HG03342 (cell line): ENCODE measurements around the gene CPLX1.
"Not testable (repeated sequence)": the region's sequence is repeated elsewhere in the genome, so short reads cannot be mapped to it uniquely, and the experiment has no call there.

Experiments used
- ATAC-seq: cut with Tn5 transposase; IDR thresholded peaks from one replicate; pipeline ENCODE4 v1.9.1; 2021; ENCODE audit warnings: mild to moderate bottlenecking, moderate library complexity; ENCODE audit not compliant: unreplicated experiment

Gene CPLX1

DNA sequence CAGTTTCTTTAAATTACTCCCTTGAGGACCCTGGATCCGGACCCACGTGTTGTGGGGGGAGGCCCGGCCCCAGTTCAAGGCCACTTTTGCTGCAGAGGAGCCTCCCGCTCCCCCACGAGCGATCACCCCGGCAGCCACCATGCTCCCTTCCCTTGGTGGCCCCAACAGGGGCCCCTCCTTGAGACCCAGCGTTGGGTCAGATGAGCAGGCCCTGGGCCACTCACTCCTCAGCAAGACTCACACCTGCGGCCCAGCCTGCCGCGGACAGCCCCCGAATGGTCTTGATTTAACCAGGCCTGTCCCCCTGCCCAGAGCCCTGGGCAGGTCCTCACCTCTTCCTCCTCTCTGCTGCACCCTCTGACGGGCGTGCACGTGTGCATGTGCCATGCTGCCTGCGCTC lies 4.3 kb downstream of the CPLX1 start:
- ATAC-seq = no peak

DNA sequence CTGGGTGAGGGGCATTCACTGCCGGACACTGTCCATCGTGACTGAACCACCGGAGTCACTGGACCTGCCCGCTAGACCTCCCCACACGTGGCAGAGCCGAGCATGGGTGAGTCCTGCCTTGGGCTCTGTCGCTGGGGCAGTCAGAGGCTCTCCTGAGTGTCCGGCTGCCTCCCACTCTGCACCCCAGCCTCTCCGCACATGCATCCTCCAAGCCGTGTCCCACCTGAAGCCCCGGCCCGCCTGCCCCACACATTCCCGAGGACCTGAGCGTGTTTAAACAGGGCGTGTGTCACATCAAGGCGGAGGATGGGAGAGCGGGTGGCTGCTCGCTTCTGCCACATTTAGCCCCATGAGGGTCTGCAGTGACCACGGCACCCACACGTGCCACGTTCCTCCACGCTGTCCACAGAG lies 4.7 kb downstream of the CPLX1 start:
- no peak for ATAC-seq

DNA sequence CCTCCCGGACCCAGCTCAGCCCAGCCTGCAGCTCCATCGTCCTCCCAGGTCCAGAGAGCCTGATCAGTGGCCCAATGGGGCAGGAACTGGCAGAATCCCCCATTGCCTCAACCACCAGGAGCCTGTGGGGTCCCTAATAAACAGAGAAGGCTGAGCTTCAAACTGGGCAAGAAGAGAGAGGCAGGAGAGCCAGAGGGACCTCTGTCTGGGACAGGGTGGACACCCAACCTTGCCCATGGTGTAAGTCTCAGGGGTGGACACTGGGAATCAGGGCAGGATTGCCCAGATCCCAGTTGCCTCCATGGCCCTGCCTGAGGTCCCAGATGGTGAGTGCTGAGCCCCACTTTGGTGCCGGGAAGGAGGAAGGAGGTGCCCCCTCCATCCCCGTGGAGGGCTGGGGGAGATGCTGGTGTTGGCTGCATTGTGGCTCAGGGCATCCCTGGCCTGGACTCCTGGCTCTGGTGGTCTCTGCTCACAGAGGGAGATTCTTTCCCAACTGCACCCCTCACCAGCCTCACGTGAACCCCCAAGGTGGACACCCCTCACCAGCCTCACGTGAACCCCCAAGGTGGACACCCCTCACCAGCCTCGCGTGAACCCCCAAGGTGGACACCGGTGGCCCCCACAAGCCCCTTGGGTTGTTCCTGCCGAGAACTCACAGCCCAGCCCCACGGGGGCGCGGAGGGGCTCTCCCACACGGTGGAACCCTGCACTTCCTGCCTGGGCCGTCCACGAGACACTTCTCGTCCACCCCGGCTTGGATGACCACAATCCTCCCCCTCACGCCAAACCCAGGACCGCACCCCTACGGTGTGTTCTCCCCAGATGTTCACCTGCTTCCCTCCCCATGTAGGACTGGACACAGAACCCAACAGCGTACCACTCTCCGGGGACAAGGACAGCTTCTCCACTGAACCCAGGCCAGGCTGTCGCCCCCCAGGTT lies 5.4 kb downstream of the CPLX1 start:
- no peak for ATAC-seq

DNA sequence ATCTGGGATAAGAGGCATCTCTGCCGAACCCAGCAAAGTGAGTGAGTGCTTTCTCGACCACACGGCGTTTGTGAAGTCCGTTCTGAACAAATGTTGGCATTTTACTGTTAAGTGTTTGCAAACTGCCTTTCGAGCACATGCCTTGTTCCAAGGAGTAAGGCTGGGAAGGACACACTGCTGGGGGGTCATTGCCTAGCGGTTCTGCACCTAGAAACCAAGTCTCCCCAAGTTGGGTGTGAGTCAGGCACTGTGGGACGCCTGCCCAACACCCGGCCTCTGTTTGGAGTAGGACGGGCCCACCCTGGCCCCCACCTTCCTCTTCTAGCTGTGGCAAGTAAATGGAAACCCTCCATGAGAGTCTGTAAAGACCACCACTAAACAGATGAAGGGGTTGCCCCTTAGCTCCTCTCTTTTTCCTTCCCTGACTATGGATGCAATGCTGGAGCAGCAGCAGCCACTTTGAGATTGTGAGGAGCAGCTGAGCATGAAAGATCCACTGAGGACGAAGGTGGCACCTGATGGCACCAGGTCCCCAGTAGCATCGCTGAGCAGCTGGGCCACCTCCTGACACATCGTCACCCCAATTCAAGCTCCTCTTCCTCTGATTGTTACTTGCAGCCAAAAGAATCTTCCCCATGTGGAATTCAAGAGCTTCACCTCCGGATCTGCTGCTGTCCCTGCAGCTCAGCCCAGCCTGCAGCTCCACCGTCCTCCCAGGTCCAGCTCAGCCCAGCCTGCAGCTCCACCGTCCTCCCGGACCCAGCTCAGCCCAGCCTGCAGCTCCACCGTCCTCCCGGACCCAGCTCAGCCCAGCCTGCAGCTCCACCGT lies 6.3 kb downstream of the CPLX1 start:
- no peak for ATAC-seq

GRCh38 chr4:818106-818921 lies 7.6 kb downstream of the CPLX1 start:
- no peak for ATAC-seq

- ATAC-seq = no peak
Measured at GRCh38 chr4:815464-816146, 10.3 kb downstream of the CPLX1 start.

DNA sequence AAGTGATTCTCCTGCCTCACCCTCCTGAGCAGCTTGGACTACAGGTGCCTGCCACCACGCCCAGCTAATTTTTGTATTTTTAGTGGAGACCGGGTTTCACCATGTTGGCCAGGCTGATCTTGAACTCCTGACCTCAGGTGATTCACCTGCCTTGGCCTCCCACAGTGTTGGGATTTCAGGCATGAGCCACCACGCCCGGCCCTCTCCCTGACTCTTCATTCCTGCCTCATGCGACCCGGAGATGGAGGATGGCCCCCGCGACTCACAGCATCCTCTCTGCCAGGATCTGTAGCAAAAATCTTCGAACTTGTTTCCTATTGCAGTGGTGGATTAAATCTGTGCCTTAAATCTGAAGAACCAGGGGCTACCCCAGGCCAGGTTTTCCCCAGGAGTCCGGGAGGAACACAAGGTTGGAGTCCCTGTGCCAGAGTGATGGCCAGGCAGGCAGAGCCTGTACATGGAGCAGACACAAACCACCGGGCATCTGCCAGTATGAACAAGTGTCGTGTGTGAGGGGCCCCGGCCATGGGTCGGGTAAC lies 11.5 kb downstream of the CPLX1 start:
- ATAC-seq = no peak

GRCh38 chr4:813900-814299 lies 12.0 kb downstream of the CPLX1 start:
- no peak for ATAC-seq

GRCh38 chr4:808860-809570 lies 16.9 kb downstream of the CPLX1 start:
- no peak for ATAC-seq

- no peak for ATAC-seq
Measured at GRCh38 chr4:807792-808191, 18.1 kb downstream of the CPLX1 start.

GRCh38 chr4:806979-807378 lies 18.9 kb downstream of the CPLX1 start:
- not testable (repeated sequence) for ATAC-seq

- ATAC-seq = no peak
Measured at GRCh38 chr4:804804-805203, 21.1 kb downstream of the CPLX1 start.

DNA sequence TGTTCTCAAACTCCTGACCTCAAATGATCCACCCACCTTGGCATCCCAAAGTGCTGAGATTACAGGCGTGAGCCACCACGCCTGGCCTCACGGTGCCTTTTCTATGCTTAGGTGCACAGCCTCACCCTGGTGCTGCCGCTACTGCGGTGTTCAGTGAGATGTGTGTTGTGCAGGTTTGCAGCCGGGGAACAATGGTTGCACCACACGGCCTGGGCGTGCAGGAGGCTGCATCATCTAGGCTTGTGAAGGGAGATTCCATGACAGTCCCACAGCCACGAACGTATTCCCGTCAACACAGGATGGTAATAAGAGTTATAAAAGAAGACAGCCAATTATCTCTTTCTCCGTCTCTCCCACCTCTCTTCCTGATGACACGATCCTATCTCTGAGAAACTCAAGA lies 22.0 kb downstream of the CPLX1 start:
- ATAC-seq = no peak

DNA sequence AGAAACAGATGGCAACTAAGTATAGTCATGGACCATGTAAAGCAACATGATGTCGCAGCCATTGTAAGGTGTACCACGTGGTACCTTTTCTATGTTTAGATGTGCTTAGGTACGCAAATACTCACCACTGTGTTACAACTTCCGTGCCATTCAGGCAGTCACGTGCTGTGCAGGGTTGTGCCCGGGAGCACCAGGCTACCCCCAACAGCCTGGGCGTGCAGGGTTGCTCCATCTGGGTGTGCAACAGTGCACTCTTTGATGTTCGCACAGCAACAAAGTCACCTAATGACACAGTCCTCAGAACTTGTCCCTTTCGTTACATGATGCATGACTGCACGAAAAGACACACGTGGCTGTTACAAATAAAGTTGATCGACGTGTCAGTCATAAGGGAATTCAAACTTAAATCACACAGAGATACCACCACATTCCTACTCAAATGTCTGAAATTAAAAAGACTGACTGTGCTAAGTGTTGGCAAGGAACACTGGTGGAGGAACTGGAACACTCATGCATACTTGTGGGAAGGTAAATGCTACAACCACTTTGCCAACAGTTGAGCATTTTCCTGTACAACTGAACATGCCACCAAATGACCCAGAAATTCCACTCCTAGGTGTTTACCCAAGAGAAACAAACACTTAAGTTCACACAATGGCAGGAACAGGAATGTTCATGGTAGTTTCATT lies 24.3 kb downstream of the CPLX1 start:
- no peak for ATAC-seq

- no peak for ATAC-seq
Measured at GRCh38 chr4:797066-797465, 28.9 kb downstream of the CPLX1 start.

GRCh38 chr4:796206-796605 lies 29.7 kb downstream of the CPLX1 start:
- no peak for ATAC-seq

GRCh38 chr4:795726-796119 lies 30.2 kb downstream of the CPLX1 start:
- no peak for ATAC-seq

DNA sequence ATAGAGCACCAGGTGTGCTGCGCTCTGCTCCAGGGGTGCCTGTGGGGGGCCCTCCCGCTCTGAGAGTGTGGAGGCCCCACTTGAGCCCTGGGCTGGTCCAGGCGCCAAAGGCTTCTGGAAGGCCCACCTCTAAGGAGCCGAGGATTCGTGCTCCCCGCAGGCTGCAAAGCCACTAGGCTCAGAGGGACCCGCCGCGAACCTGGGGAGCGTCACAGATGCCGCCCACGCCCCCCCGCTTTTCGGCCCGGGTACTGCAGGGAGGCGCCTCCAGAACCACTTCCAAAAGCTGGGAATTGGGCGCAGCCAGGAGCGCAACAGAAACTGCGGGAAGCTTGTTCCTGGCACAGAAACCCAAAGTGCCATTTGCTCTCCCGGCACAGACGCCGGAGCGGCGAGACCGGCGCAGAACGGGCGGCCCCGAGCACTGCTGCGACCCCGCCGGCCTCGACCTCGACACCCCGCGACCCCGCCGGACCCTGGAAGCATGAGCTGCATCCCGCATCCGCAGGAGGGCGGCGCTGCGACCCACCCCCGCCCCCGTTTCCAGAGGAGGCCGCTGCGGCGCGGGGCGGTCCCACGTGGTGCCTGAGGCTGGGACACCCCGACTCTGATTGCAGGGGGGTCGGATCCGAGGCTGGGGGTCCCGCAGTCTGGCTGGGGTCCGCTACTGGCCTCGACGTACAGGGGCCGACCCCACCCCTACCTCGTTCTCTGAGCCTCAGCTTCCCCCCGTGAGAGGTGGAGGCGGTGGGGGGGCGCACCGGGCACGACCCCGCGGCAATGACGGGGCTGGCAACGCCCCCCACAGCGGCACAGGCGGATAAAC lies 30.8 kb downstream of the CPLX1 start:
- ATAC-seq = no peak
